B cell (primary cell): ENCODE results near the gene PALD1. TPM values are rescaled to one million over a fixed set of nuclear protein-coding genes. Genes with fewer than 3 reads are reported as not detected.
A peak's percentile ranks its signal among the peaks of the same experiment; 100 is the strongest.
"Not testable (repeated sequence)": the region's sequence is repeated elsewhere in the genome, so short reads cannot be mapped to it uniquely, and the experiment has no call there.

Experiments
- ATAC-seq: fragments of 200-7000 bp; cut with Tn5 transposase; one replicate; pipeline ENCODE4 v1.10.0; 2021; ENCODE audit warnings: low read depth, mild to moderate bottlenecking, moderate number of reproducible peaks, moderate library complexity
- CTCF ChIA-PET: fragments of 350-600 bp; sonication (Branson Sonifier 250); formaldehyde crosslinking; loops from one replicate; lab custom pipeline; 2021; ENCODE audit warnings: antibody characterized with exemption, inconsistent platforms; lab: Charles Lee
- POLR2A ChIA-PET: fragments of 350-600 bp; sonication (Branson Sonifier 250); formaldehyde crosslinking; loops from one replicate; lab custom pipeline; 2021; ENCODE audit warnings: antibody characterized with exemption; lab: Charles Lee
- DNase-seq: peaks from one replicate; pipeline ENCODE4 v3.0.0; 2013
- H2AFZ ChIP-seq: 2 replicates; pipeline ENCODE4 v1.6.1; 2012; ENCODE audit warnings: mild to moderate bottlenecking, low read depth, low read length; ENCODE audit not compliant: insufficient read depth, poor library complexity, severe bottlenecking
- H3K27ac ChIP-seq, 2 donors: 1 replicate in 1 of 2; 2 replicates in 1 of 2; pipeline ENCODE4 v1.5.1; 2012 to 2013; ENCODE audit warnings: low read length in 2 of 2, mild to moderate bottlenecking in 2 of 2, moderate library complexity in 1 of 2
- H3K27me3 ChIP-seq, 4 experiments: fragments of 200-600 bp in 1 of 4; sonication (generic) in 1 of 4; replicated peaks in 1 of 4; 1 replicate in 2 of 4; 2 replicates in 2 of 4; pipeline versions ENCODE4 v1.6.1 to v1.7.0; 2013 to 2016; ENCODE audit warnings: low read length in 3 of 4, mild to moderate bottlenecking in 2 of 4, mixed read lengths in 1 of 4, moderate library complexity in 1 of 4; ENCODE audit not compliant: insufficient read depth in 4 of 4, control insufficient read depth in 3 of 4; ENCODE audit errors: control extremely low read depth in 1 of 4
- H3K36me3 ChIP-seq, 2 experiments: replicated peaks in 1 of 2; 1 replicate in 1 of 2; 2 replicates in 1 of 2; pipeline versions ENCODE4 v1.6.1 to v1.7.1; 2013; ENCODE audit warnings: low read length in 1 of 2; ENCODE audit not compliant: insufficient read depth in 2 of 2, control insufficient read depth in 1 of 2; ENCODE audit errors: control extremely low read depth in 1 of 2, extremely low read depth in 1 of 2
- H3K4me1 ChIP-seq, 2 donors: fragments of 200-600 bp in 1 of 2; sonication (generic) in 1 of 2; 1 replicate in 1 of 2; 2 replicates in 1 of 2; pipeline versions ENCODE4 v1.5.1 to v1.6.1; 2013 to 2017; ENCODE audit warnings: low read length in 2 of 2; ENCODE audit not compliant: control insufficient read depth in 2 of 2, insufficient read depth in 2 of 2
- H3K4me2 ChIP-seq: replicated peaks from 2 replicates; pipeline ENCODE3; 2012; ENCODE audit warnings: mild to moderate bottlenecking, low read depth, low read length; ENCODE audit not compliant: poor library complexity, severe bottlenecking
- H3K4me3 ChIP-seq, 5 experiments: fragments of 200-600 bp in 1 of 5; sonication (generic) in 1 of 5; 1 replicate in 3 of 5; 2 replicates in 2 of 5; pipeline versions ENCODE4 v1.5.1 to v1.7.0; 2011 to 2016; ENCODE audit warnings: low read length in 4 of 5, mild to moderate bottlenecking in 4 of 5, low read depth in 2 of 5, control low read depth in 1 of 5, moderate library complexity in 1 of 5; ENCODE audit not compliant: insufficient read depth in 1 of 5; ENCODE audit errors: control extremely low read depth in 1 of 5, extremely low read depth in 1 of 5
- H3K79me2 ChIP-seq: fragments of 200-600 bp; sonication (generic); one replicate; pipeline ENCODE4 v1.6.0; 2016; ENCODE audit warnings: low read length; ENCODE audit not compliant: control insufficient read depth, insufficient read depth
- H3K9ac ChIP-seq: fragments of 200-600 bp; sonication (generic); 2 replicates; pipeline ENCODE4 v1.6.1; 2017; ENCODE audit warnings: mild to moderate bottlenecking, low read length, moderate library complexity
- H3K9me3 ChIP-seq, 3 donors: one replicate each; pipeline versions ENCODE4 v1.6.1 to v1.7.1; 2013; ENCODE audit warnings: low read length in 2 of 3; ENCODE audit not compliant: control insufficient read depth in 2 of 3, insufficient read depth in 1 of 3; ENCODE audit errors: control extremely low read depth in 1 of 3
- H4K20me1 ChIP-seq: 2 replicates; pipeline ENCODE4 v1.6.0; 2012; ENCODE audit warnings: mild to moderate bottlenecking, low read length; ENCODE audit not compliant: insufficient read depth, control insufficient read depth, poor library complexity, severe bottlenecking
- H3K27ac Mint-ChIP-seq: one replicate; pipeline ENCODE4 v1.8.0; 2021; ENCODE audit warnings: mixed read lengths
- H3K27me3 Mint-ChIP-seq: one replicate; pipeline ENCODE4 v1.8.0; 2021; ENCODE audit warnings: mixed read lengths
- H3K4me1 Mint-ChIP-seq: one replicate; pipeline ENCODE4 v1.8.0; 2021; ENCODE audit warnings: mixed read lengths
- H3K4me3 Mint-ChIP-seq: one replicate; pipeline ENCODE4 v1.8.0; 2021; ENCODE audit warnings: mixed read lengths
- H3K9me3 Mint-ChIP-seq: one replicate; pipeline ENCODE4 v1.8.0; 2022; ENCODE audit warnings: mixed read lengths; ENCODE audit not compliant: insufficient read depth
- CTCF ChIP-seq: fragments of 200-600 bp; IDR thresholded peaks from one replicate; pipeline ENCODE4 v1.8.0; 2022; ENCODE audit warnings: antibody characterized with exemption, mild to moderate bottlenecking
- EZH2 ChIP-seq: IDR thresholded peaks from 2 replicates; pipeline ENCODE4 v1.6.1; 2012; ENCODE audit warnings: borderline replicate concordance, low read depth, mild to moderate bottlenecking, moderate library complexity, low read length; ENCODE audit not compliant: insufficient read depth, poor library complexity, severe bottlenecking
- WGBS: methylation state at CpG from one replicate; pipeline ENCODE4 v1.1.5; 2013; ENCODE audit warnings: missing lambda C conversion rate; ENCODE audit not compliant: insufficient coverage; 5-methylcytosine and 5-hydroxymethylcytosine counted together
- intact Hi-C: fragments of 100-400 bp; cut with micrococcal nuclease; formaldehyde crosslinking; loops from one replicate; pipeline ENCODE4 v1.10.0; 2022
- polyA plus RNA-seq: library from polyadenylated mRNA; depleted of rRNA; stranded (reverse); fragments of >200 nt; gene quantifications from 2 replicates; pipeline ENCODE4 v1.2.3, GENCODE V29; 2012
- total RNA-seq, 2 donors: library from RNA; stranded (reverse); fragments of 120-200 nt in 1 of 2; gene quantifications; 1 replicate in 1 of 2; 2 replicates in 1 of 2; pipeline versions ENCODE4 v1.2.3 to v1.2.4, GENCODE V29; 2013 to 2022

PALD1 gene
- total and polyA plus RNA-seq, 2 donors (not counting 1 experiment from before 2014, with no cell fraction given), result 2.2 to 2.8 TPM

- Histone ChIP-seq H3K36me3 (no peaks in the 10 kb centered on the region), H3K9ac (no peak overlapping the region), H3K27ac (no peak overlapping the region), H3K79me2 (no peaks in the 10 kb centered on the region), H3K9me3 (no peaks in the 10 kb centered on the region), H2AFZ (peak overlapping the region; percentile 47), H3K4me2 (peak overlapping the region; percentile 1), H3K4me3 (no peak overlapping the region), H3K4me1 (peaks cover 34 to 41% of the 10 kb centered on the region in 2 donors), H3K27me3 (no peaks in the 10 kb centered on the region), H4K20me1 (no peaks in the 10 kb centered on the region)
- CTCF ChIA-PET, result no interaction called here
- POLR2A ChIA-PET, result no interaction called here
- H3K4me1 Mint-ChIP-seq, result peaks cover 45% of the 10 kb centered on the region
- no peaks in the 10 kb centered on the region for H3K9me3 Mint-ChIP-seq
- DNase-seq, result no peak
- H3K27me3 Mint-ChIP-seq, result no peaks in the 10 kb centered on the region
- no peak for ATAC-seq
- intact Hi-C loops, result no loop called here
- H3K27ac Mint-ChIP-seq, result peak overlapping the region; percentile 1
- TF ChIP-seq CTCF (no peak), EZH2 (no peak)
- 50% methylated on average over 2 of the region's 3 CpGs for WGBS
- H3K4me3 Mint-ChIP-seq, result no peak overlapping the region
Measured at GRCh38 chr10:70579234-70580002, 100.9 kb downstream of the PALD1 start.

- H3K4me1 Mint-ChIP-seq, result peaks cover 36% of the 10 kb centered on the region
- H3K4me3 ChIP-seq, H3K79me2 ChIP-seq, H3K4me3 Mint-ChIP-seq, ATAC-seq, H3K27me3 Mint-ChIP-seq, H4K20me1 ChIP-seq, H3K27me3 ChIP-seq, H3K4me2 ChIP-seq, H3K9ac ChIP-seq, POLR2A ChIA-PET, CTCF ChIA-PET, H3K9me3 Mint-ChIP-seq, H2AFZ ChIP-seq, H3K9me3 ChIP-seq, H3K27ac ChIP-seq, H3K36me3 ChIP-seq, H3K27ac Mint-ChIP-seq, DNase-seq, intact Hi-C loops: not testable (repeated sequence)
- 100% methylated on average over 1 of the region's 5 CpGs for WGBS
- H3K4me1 ChIP-seq, result peaks cover 26 to 33% of the 10 kb centered on the region in 2 donors
Measured at GRCh38 chr10:70581176-70581575, 102.6 kb downstream of the PALD1 start.
